SK-N-SH (cell line): ENCODE results near the gene MYDGF. TPM values are rescaled to one million over a fixed set of nuclear protein-coding genes. Genes with fewer than 3 reads are reported as not detected.

Source experiments
- CTCF ChIA-PET: fragments of 300-600, 350-600 bp; formaldehyde crosslinking; extraction: SDS; loops from one replicate; lab custom pipeline; 2021; lab: Yijun Ruan, JAX
- POLR2A ChIA-PET: fragments of 350-600 bp; sonication (Branson Sonifier 250); formaldehyde crosslinking; extraction: SDS; loops from one replicate; lab custom pipeline; 2020; ENCODE audit warnings: antibody characterized with exemption, inconsistent platforms; lab: Yijun Ruan, JAX
- DNase-seq: peaks from one replicate; pipeline ENCODE4 v3.0.0; 2012
- H2AFZ ChIP-seq: fragments of 200-600 bp; sonication (generic); 2 replicates; pipeline ENCODE4 v1.8.1; 2016; ENCODE audit warnings: antibody characterized with exemption, mild to moderate bottlenecking, low read depth
- H3F3A ChIP-seq: fragments of 200-600 bp; sonication (generic); replicated peaks from 2 replicates; pipeline ENCODE3; 2016; ENCODE audit warnings: antibody characterized with exemption, mild to moderate bottlenecking; ENCODE audit not compliant: insufficient read depth
- H3K27ac ChIP-seq, 2 experiments: fragments of 200-500 bp in 1 of 2; fragments of 200-600 bp in 1 of 2; sonication (Bioruptor generic) in 1 of 2; sonication (generic), shearing (Covaris generic) in 1 of 2; 2 replicates each; pipeline versions ENCODE4 v1.5.1 to v1.6.1; 2014 to 2016; ENCODE audit warnings: low read depth in 2 of 2, inconsistent platforms in 1 of 2, low read length in 1 of 2, mild to moderate bottlenecking in 1 of 2, mixed read lengths in 1 of 2
- H3K27me3 ChIP-seq: fragments of 200-600 bp; sonication (generic), shearing (Covaris generic); 2 replicates; pipeline ENCODE4 v1.6.1; 2016; ENCODE audit warnings: mixed run types; ENCODE audit not compliant: insufficient read depth
- H3K36me3 ChIP-seq, 2 experiments: fragments of 200-500 bp in 1 of 2; fragments of 200-600 bp in 1 of 2; sonication (Bioruptor generic) in 1 of 2; sonication (generic) in 1 of 2; replicated peaks in 1 of 2; 2 replicates each; pipeline versions ENCODE3 to v1.5.1; 2014 to 2016; ENCODE audit warnings: low read length in 1 of 2, mild to moderate bottlenecking in 1 of 2; ENCODE audit not compliant: insufficient read depth in 2 of 2, control insufficient read depth in 1 of 2
- H3K4me1 ChIP-seq, 2 experiments: fragments of 200-500 bp in 1 of 2; fragments of 200-600 bp in 1 of 2; sonication (Bioruptor generic) in 1 of 2; sonication (generic), shearing (Covaris generic) in 1 of 2; 2 replicates each; pipeline versions ENCODE4 v1.5.1 to v1.6.1; 2014 to 2016; ENCODE audit warnings: low read depth in 1 of 2, low read length in 1 of 2, mixed run types in 1 of 2; ENCODE audit not compliant: insufficient read depth in 2 of 2, control insufficient read depth in 1 of 2
- H3K4me2 ChIP-seq: fragments of 200-600 bp; sonication (generic), shearing (Covaris generic); 2 replicates; pipeline ENCODE4 v1.6.1; 2017; ENCODE audit warnings: mixed run types
- H3K4me3 ChIP-seq, 2 experiments: fragments of 200-500 bp in 1 of 2; fragments of 200-600 bp in 1 of 2; sonication (Bioruptor generic) in 1 of 2; sonication (generic), shearing (Covaris generic) in 1 of 2; 2 replicates each; pipeline versions ENCODE4 v1.5.1 to v1.8.1; 2014 to 2016; ENCODE audit warnings: low read depth in 2 of 2, inconsistent platforms in 1 of 2, low read length in 1 of 2, mild to moderate bottlenecking in 1 of 2, mixed read lengths in 1 of 2, moderate library complexity in 1 of 2
- H3K79me2 ChIP-seq: fragments of 200-600 bp; sonication (generic); 2 replicates; pipeline ENCODE4 v1.8.1; 2017; ENCODE audit warnings: mild to moderate bottlenecking; ENCODE audit not compliant: insufficient read depth
- H3K9ac ChIP-seq: fragments of 200-600 bp; sonication (generic); 2 replicates; pipeline ENCODE4 v1.6.1; 2017; ENCODE audit warnings: mixed run types
- H3K9me2 ChIP-seq: fragments of 200-600 bp; sonication (generic); 2 replicates; pipeline ENCODE4 v1.6.1; 2017; ENCODE audit warnings: mixed run types
- H3K9me3 ChIP-seq: fragments of 200-600 bp; sonication (generic); 2 replicates; pipeline ENCODE4 v1.6.1; 2017; ENCODE audit warnings: mixed run types, mild to moderate bottlenecking, moderate library complexity
- H4K20me1 ChIP-seq: fragments of 200-600 bp; sonication (generic); 2 replicates; pipeline ENCODE4 v1.6.1; 2017; ENCODE audit warnings: mild to moderate bottlenecking, mixed run types; ENCODE audit not compliant: insufficient read depth
- FOSL2 ChIP-seq: IDR thresholded peaks from 2 replicates; pipeline ENCODE4 v1.4.0; 2012; ENCODE audit warnings: low read depth, mild to moderate bottlenecking, moderate library complexity, borderline replicate concordance
- FOXJ3 ChIP-seq: sonication (generic); formaldehyde crosslinking; IDR thresholded peaks from 2 replicates; pipeline ENCODE4 v1.5.1; 2020; ENCODE audit warnings: mild to moderate bottlenecking, missing genetic modification reagents
- GABPA ChIP-seq: IDR thresholded peaks from 2 replicates; pipeline ENCODE4 v1.4.0; 2012; ENCODE audit warnings: low read depth, mild to moderate bottlenecking
- GATA2 ChIP-seq: sonication (generic); formaldehyde crosslinking; IDR thresholded peaks from 2 replicates; pipeline ENCODE4 v1.5.0; 2020; ENCODE audit warnings: mild to moderate bottlenecking, missing genetic modification reagents
- JUND ChIP-seq: IDR thresholded peaks from 2 replicates; pipeline ENCODE4 v1.4.0; 2012
- NFIC ChIP-seq: IDR thresholded peaks from 2 replicates; pipeline ENCODE4 v1.4.0; 2012; ENCODE audit warnings: borderline replicate concordance
- RCOR1 ChIP-seq: fragments of 150-350 bp; IDR thresholded peaks from 2 replicates; pipeline ENCODE4 v1.6.1; 2017; ENCODE audit warnings: antibody characterized with exemption, low read length
- SMC3 ChIP-seq: IDR thresholded peaks from 2 replicates; pipeline ENCODE4 v1.6.1; 2012; ENCODE audit warnings: low read depth, low read length, improper control_type of control experiment
- TEAD4 ChIP-seq: IDR thresholded peaks from 2 replicates; pipeline ENCODE4 v1.4.0; 2012; ENCODE audit warnings: mild to moderate bottlenecking, borderline replicate concordance; ENCODE audit not compliant: insufficient read depth
- WGBS: methylation state at CpG from one replicate; pipeline ENCODE4 v1.1.6; 2017; ENCODE audit warnings: low lambda C conversion rate; 5-methylcytosine and 5-hydroxymethylcytosine counted together
- polyA plus RNA-seq, 3 experiments: library from polyadenylated mRNA; depleted of rRNA; stranded (reverse); fragments of >200 nt; gene quantifications; 2 replicates each; pipeline ENCODE4 v1.2.3, GENCODE V29; 2012
- TF ChIP-seq, protein P1 (sequence below): IDR thresholded peaks from 2 replicates; pipeline ENCODE4 v1.4.0; 2012; ENCODE audit warnings: low read depth, borderline replicate concordance
- TF ChIP-seq, protein P2 (sequence below): IDR thresholded peaks from 2 replicates; pipeline ENCODE4 v1.4.0; 2012; ENCODE audit warnings: low read depth, borderline replicate concordance
- TF ChIP-seq, protein P3 (sequence below): IDR thresholded peaks from 2 replicates; pipeline ENCODE4; 2012
- TF ChIP-seq, protein P4 (sequence below): IDR thresholded peaks from 2 replicates; pipeline ENCODE4 v1.4.0; 2012; ENCODE audit warnings: low read depth

Gene MYDGF
- polyA plus RNA-seq, 1 of the 3 experiments (the other 2 are of a cell fraction) = 312 TPM

DNA sequence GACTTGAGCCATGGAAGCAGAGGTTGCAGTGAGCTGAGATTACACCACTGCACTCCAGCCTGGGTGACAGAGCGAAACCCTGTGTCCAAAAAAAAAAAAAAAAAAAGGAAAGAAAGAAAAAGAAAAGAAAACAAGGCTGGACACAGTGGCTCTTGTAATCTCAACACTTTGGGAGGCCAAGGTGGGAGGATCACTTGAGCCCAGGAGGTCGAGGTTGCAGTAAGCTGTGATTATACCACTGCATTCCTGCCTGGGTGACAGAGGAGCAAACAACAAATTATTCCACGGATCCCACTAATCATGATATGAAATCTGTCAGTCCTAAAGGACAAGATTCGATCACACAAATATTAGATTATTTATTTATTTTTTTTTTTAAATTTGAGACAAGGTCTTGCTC is 3.1 kb upstream of the MYDGF start:
- Histone ChIP-seq H3K79me2 (peaks cover 19% of the 10 kb centered on the region), H4K20me1 (no peaks in the 10 kb centered on the region), H2AFZ (no peak overlapping the region), H3K27me3 (no peaks in the 10 kb centered on the region), H3K4me3 (no peak overlapping the region), H3K9me2 (no peaks in the 10 kb centered on the region), H3K9ac (no peak overlapping the region), H3K4me2 (no peak overlapping the region), H3K27ac (no peak overlapping the region), H3K4me1 (peaks cover 0 to 7% of the 10 kb centered on the region in 2 experiments; a peak in 2 of 4 replicates), H3K36me3 (peaks cover 11 to 12% of the 10 kb centered on the region in 2 experiments), H3K9me3 (no peaks in the 10 kb centered on the region), H3F3A (peaks cover 26% of the 10 kb centered on the region)
- CTCF ChIA-PET = interaction anchor here (1.0 to 1.6 kb wide), 2 partner anchors 35 to 40 kb away, joined by 3 read pairs; no protein-coding TSS in a partner anchor
- no peak for DNase-seq
- TF ChIP-seq, protein P1, sequence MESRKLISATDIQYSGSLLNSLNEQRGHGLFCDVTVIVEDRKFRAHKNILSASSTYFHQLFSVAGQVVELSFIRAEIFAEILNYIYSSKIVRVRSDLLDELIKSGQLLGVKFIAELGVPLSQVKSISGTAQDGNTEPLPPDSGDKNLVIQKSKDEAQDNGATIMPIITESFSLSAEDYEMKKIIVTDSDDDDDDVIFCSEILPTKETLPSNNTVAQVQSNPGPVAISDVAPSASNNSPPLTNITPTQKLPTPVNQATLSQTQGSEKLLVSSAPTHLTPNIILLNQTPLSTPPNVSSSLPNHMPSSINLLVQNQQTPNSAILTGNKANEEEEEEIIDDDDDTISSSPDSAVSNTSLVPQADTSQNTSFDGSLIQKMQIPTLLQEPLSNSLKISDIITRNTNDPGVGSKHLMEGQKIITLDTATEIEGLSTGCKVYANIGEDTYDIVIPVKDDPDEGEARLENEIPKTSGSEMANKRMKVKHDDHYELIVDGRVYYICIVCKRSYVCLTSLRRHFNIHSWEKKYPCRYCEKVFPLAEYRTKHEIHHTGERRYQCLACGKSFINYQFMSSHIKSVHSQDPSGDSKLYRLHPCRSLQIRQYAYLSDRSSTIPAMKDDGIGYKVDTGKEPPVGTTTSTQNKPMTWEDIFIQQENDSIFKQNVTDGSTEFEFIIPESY = no peak
- TF ChIP-seq SMC3 = no peak
- POLR2A ChIA-PET = no interaction called here
- 62% methylated on average over 4 of the region's 4 CpGs for whole genome bisulfite sequencing

DNA sequence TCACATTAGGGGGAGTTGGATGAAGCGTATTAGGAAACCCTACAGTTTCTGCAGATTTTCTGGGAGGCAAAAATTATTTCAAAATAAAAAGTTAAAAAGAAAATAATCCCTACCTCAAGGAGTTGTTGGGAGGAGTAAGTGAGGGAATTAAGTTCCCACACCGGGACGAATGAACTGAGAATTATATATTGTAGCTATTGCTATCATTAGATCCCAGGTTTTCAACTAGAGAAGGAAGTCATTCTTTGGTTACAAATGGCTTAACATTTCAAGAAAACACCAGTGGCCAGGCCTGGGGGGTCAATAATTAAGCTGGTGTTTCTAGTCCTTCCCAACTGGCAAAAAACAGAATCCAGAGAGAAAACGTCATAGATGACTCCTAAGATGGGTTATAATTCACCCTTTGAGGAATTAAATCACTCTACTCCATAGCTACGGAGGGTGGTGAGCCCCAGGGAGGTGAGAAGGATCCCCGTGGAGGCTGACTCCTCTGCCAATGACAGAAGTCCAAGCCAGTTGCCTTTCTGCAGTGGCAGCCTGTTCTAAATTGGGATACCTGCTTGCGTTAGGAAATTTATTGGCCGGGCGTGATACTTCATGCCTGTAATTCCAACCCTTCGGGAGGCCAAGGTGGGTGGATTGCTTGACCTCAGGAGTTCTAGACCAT is 1.2 kb upstream of the MYDGF start:
- WGBS = 68% methylated on average over 10 of the region's 10 CpGs
- peaks cover 0 to 7% of the 10 kb centered on the region in 2 experiments; a peak in 2 of 4 replicates for H3K4me1 ChIP-seq
- peak overlapping the region in 1 of 2 experiments; percentile 19; a peak in 1 of 4 replicates for H3K27ac ChIP-seq
- no peaks in the 10 kb centered on the region for H3K9me2 ChIP-seq
- no peak overlapping the region; the same call in 1 of the 2 replicates for H2AFZ ChIP-seq
- peaks cover 29% of the 10 kb centered on the region for H3K79me2 ChIP-seq
- no peak overlapping the region for H3K4me3 ChIP-seq
- ChIA-PET POLR2A (no interaction called here), CTCF (interaction anchor here (0.7 to 1.2 kb wide), 2 partner anchors 36 to 38 kb away, joined by 4 read pairs; no protein-coding TSS in a partner anchor)
- no peak overlapping the region for H3K9ac ChIP-seq
- no peaks in the 10 kb centered on the region for H4K20me1 ChIP-seq
- no peak overlapping the region for H3K4me2 ChIP-seq
- DNase-seq = no peak
- no peaks in the 10 kb centered on the region for H3K9me3 ChIP-seq
- TF ChIP-seq GABPA (no peak), RCOR1 (no peak), TEAD4 (no peak), GATA2 (CRISPR knock-in tag) (no peak), FOXJ3 (no peak), NFIC (no peak), JUND (no peak), FOSL2 (no peak)
- TF ChIP-seq, protein P2, sequence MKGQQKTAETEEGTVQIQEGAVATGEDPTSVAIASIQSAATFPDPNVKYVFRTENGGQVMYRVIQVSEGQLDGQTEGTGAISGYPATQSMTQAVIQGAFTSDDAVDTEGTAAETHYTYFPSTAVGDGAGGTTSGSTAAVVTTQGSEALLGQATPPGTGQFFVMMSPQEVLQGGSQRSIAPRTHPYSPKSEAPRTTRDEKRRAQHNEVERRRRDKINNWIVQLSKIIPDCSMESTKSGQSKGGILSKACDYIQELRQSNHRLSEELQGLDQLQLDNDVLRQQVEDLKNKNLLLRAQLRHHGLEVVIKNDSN = no peak
- TF ChIP-seq, protein P3, sequence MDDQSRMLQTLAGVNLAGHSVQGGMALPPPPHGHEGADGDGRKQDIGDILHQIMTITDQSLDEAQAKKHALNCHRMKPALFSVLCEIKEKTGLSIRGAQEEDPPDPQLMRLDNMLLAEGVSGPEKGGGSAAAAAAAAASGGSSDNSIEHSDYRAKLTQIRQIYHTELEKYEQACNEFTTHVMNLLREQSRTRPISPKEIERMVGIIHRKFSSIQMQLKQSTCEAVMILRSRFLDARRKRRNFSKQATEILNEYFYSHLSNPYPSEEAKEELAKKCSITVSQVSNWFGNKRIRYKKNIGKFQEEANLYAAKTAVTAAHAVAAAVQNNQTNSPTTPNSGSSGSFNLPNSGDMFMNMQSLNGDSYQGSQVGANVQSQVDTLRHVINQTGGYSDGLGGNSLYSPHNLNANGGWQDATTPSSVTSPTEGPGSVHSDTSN = no peak
- TF ChIP-seq, protein P1 = no peak
- TF ChIP-seq, protein P4, sequence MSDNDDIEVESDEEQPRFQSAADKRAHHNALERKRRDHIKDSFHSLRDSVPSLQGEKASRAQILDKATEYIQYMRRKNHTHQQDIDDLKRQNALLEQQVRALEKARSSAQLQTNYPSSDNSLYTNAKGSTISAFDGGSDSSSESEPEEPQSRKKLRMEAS = no peak
- peaks cover 30% of the 10 kb centered on the region for H3F3A ChIP-seq
- H3K36me3 ChIP-seq = peaks cover 11 to 17% of the 10 kb centered on the region in 2 experiments
- no peaks in the 10 kb centered on the region for H3K27me3 ChIP-seq
